Fibroblast of skin of back (primary cell): Measurements from ENCODE around the gene KLK13. TPM values are rescaled to one million over a fixed set of nuclear protein-coding genes. Genes with fewer than 3 reads are reported as not detected.
A peak's percentile ranks its signal among the peaks of the same experiment; 100 is the strongest.

Experiments used
- DNase-seq: peaks from one replicate; pipeline ENCODE4 v3.0.0-alpha.2; 2013
- polyA plus RNA-seq, 2 experiments: library from polyadenylated mRNA; unstranded; fragments of 120-200 nt; gene quantifications; one replicate each; pipeline ENCODE4 v1.2.1, GENCODE V29; 2013; ENCODE audit not compliant: insufficient read length in 2 of 2

KLK13 gene
- not detected for polyA plus RNA-seq (2013, experiment 1 of 2; ENCODE audit: insufficient read length)
- polyA plus RNA-seq (2013, experiment 2 of 2; ENCODE audit: insufficient read length) = not detected

- no peak for DNase-seq
Measured at GRCh38 chr19:51064534-51065220, at the start of gene KLK13. KLK13 (minus strand) TSS chr19:51065092; CDS start chr19:51065067, 25 bp downstream.

- no peak for DNase-seq
Measured at GRCh38 chr19:51114087-51114729, 49.3 kb upstream of the KLK13 start.

GRCh38 chr19:51111606-51112005 is 46.7 kb upstream of the KLK13 start:
- DNase-seq = no peak

GRCh38 chr19:51110666-51110971 is 45.7 kb upstream of the KLK13 start:
- DNase-seq = no peak

- DNase-seq = no peak
Measured at GRCh38 chr19:51108805-51109146, 43.9 kb upstream of the KLK13 start.

GRCh38 chr19:51108066-51108804 is 43.3 kb upstream of the KLK13 start, which contains the start of gene CTU1:
CTU1 (minus strand) TSS chr19:51108409; CDS start chr19:51104569, 3,840 bp downstream.
- peak; percentile 99 for DNase-seq

- DNase-seq = peak; percentile 38
Measured at GRCh38 chr19:51107406-51108065, 42.6 kb upstream of the KLK13 start.

- no peak for DNase-seq
Measured at GRCh38 chr19:51103926-51104341, 39.0 kb upstream of the KLK13 start.

- DNase-seq = no peak
Measured at GRCh38 chr19:51102991-51103390, 38.1 kb upstream of the KLK13 start.

- DNase-seq = no peak
Measured at GRCh38 chr19:51101171-51101865, 36.4 kb upstream of the KLK13 start.

- DNase-seq = no peak
Measured at GRCh38 chr19:51100601-51101000, 35.7 kb upstream of the KLK13 start.

- DNase-seq = no peak
Measured at GRCh38 chr19:51099047-51099382, 34.1 kb upstream of the KLK13 start.

- peak; percentile 9 for DNase-seq
Measured at GRCh38 chr19:51098365-51099046, 33.6 kb upstream of the KLK13 start.

GRCh38 chr19:51097796-51098195 is 32.9 kb upstream of the KLK13 start:
- DNase-seq = no peak

GRCh38 chr19:51097166-51097738 is 32.4 kb upstream of the KLK13 start:
- DNase-seq = peak; percentile 56

- no peak for DNase-seq
Measured at GRCh38 chr19:51096473-51097165, 31.7 kb upstream of the KLK13 start.

- DNase-seq = peak; percentile 11
Measured at GRCh38 chr19:51094696-51095279, 29.9 kb upstream of the KLK13 start.

GRCh38 chr19:51093510-51094345 is 28.8 kb upstream of the KLK13 start:
- DNase-seq = no peak

- no peak for DNase-seq
Measured at GRCh38 chr19:51093101-51093500, 28.2 kb upstream of the KLK13 start.
